Stimulated activated naive CD8-positive, alpha-beta T cell treated with anti-CD3 and anti-CD28 coated beads, Interleukin-15, Interleukin-2, amounts not matched to agents 100 ng/mL and 50 ng/mL, for 24 hours (primary cell): ENCODE measurements around the gene FNBP1.

ENCODE experiments used
- H3K27ac Mint-ChIP-seq: one replicate; pipeline ENCODE4 v1.8.0; 2021; ENCODE audit warnings: mild to moderate bottlenecking, mixed read lengths
- H3K27me3 Mint-ChIP-seq: one replicate; pipeline ENCODE4 v1.8.0; 2021; ENCODE audit warnings: mixed read lengths
- H3K36me3 Mint-ChIP-seq: one replicate; pipeline ENCODE4 v1.8.0; 2021; ENCODE audit warnings: low read depth, mixed read lengths
- H3K4me1 Mint-ChIP-seq: one replicate; pipeline ENCODE4 v1.8.0; 2021; ENCODE audit warnings: low read depth, mixed read lengths
- H3K4me3 Mint-ChIP-seq: one replicate; pipeline ENCODE4 v1.8.0; 2021; ENCODE audit warnings: mild to moderate bottlenecking, mixed read lengths
- H3K9me3 Mint-ChIP-seq: one replicate; pipeline ENCODE4 v1.8.0; 2021; ENCODE audit warnings: mixed read lengths

Gene FNBP1

GRCh38 chr9:129923589-129923988 lies 119.4 kb downstream of the FNBP1 start:
- Mint-ChIP-seq H3K4me1 (peaks cover 34% of the 10 kb centered on the region), H3K9me3 (no peaks in the 10 kb centered on the region), H3K27me3 (no peaks in the 10 kb centered on the region), H3K4me3 (no peak overlapping the region), H3K27ac (peak overlapping the region; percentile 23), H3K36me3 (peaks cover 78% of the 10 kb centered on the region)

- Mint-ChIP-seq H3K27me3 (no peaks in the 10 kb centered on the region), H3K4me1 (peaks cover 42% of the 10 kb centered on the region), H3K27ac (no peak overlapping the region), H3K4me3 (no peak overlapping the region), H3K9me3 (no peaks in the 10 kb centered on the region), H3K36me3 (peaks cover 74% of the 10 kb centered on the region)
These were observed 121.1 kb downstream of the FNBP1 start for GRCh38 chr9:129921905-129922304.

- no peaks in the 10 kb centered on the region for H3K9me3 Mint-ChIP-seq
- no peak overlapping the region for H3K4me3 Mint-ChIP-seq
- no peaks in the 10 kb centered on the region for H3K27me3 Mint-ChIP-seq
- H3K4me1 Mint-ChIP-seq, result peaks cover 42% of the 10 kb centered on the region
- H3K27ac Mint-ChIP-seq, result peak overlapping the region; percentile 70
- peaks cover 70% of the 10 kb centered on the region for H3K36me3 Mint-ChIP-seq
These were observed 123.1 kb downstream of the FNBP1 start for GRCh38 chr9:129919841-129920240.

GRCh38 chr9:129919277-129919676 lies 123.7 kb downstream of the FNBP1 start:
- Mint-ChIP-seq H3K27me3 (no peaks in the 10 kb centered on the region), H3K36me3 (peaks cover 68% of the 10 kb centered on the region), H3K27ac (no peak overlapping the region), H3K9me3 (no peaks in the 10 kb centered on the region), H3K4me1 (peaks cover 42% of the 10 kb centered on the region), H3K4me3 (no peak overlapping the region)

- Mint-ChIP-seq H3K27ac (no peak overlapping the region), H3K9me3 (no peaks in the 10 kb centered on the region), H3K27me3 (no peaks in the 10 kb centered on the region), H3K36me3 (peaks cover 62% of the 10 kb centered on the region), H3K4me3 (no peak overlapping the region), H3K4me1 (peaks cover 42% of the 10 kb centered on the region)
These were observed 124.6 kb downstream of the FNBP1 start for GRCh38 chr9:129918296-129918950.

GRCh38 chr9:129916707-129917106 lies 126.3 kb downstream of the FNBP1 start:
- Mint-ChIP-seq H3K9me3 (no peaks in the 10 kb centered on the region), H3K27ac (no peak overlapping the region), H3K4me3 (no peak overlapping the region), H3K36me3 (peaks cover 61% of the 10 kb centered on the region), H3K27me3 (no peaks in the 10 kb centered on the region), H3K4me1 (peaks cover 42% of the 10 kb centered on the region)

GRCh38 chr9:129914051-129914450 lies 128.9 kb downstream of the FNBP1 start:
- Mint-ChIP-seq H3K36me3 (peaks cover 60% of the 10 kb centered on the region), H3K27me3 (no peaks in the 10 kb centered on the region), H3K4me3 (no peak overlapping the region), H3K4me1 (peaks cover 41% of the 10 kb centered on the region), H3K9me3 (no peaks in the 10 kb centered on the region), H3K27ac (no peak overlapping the region)

- Mint-ChIP-seq H3K27ac (peak overlapping the region; percentile 83), H3K27me3 (no peaks in the 10 kb centered on the region), H3K4me3 (no peak overlapping the region), H3K9me3 (no peaks in the 10 kb centered on the region), H3K4me1 (peaks cover 36% of the 10 kb centered on the region), H3K36me3 (peaks cover 66% of the 10 kb centered on the region)
These were observed 132.1 kb downstream of the FNBP1 start for GRCh38 chr9:129910628-129911567.

GRCh38 chr9:129909851-129910250 lies 133.1 kb downstream of the FNBP1 start:
- Mint-ChIP-seq H3K27ac (peak overlapping the region; percentile 83), H3K27me3 (no peaks in the 10 kb centered on the region), H3K4me1 (peaks cover 36% of the 10 kb centered on the region), H3K36me3 (peaks cover 66% of the 10 kb centered on the region), H3K9me3 (no peaks in the 10 kb centered on the region), H3K4me3 (no peak overlapping the region)

- Mint-ChIP-seq H3K4me3 (no peak overlapping the region), H3K27me3 (no peaks in the 10 kb centered on the region), H3K36me3 (peaks cover 71% of the 10 kb centered on the region), H3K4me1 (peaks cover 36% of the 10 kb centered on the region), H3K9me3 (no peaks in the 10 kb centered on the region), H3K27ac (peak overlapping the region; percentile 83)
These were observed 134.1 kb downstream of the FNBP1 start for GRCh38 chr9:129908906-129909305.

GRCh38 chr9:129907201-129907600 lies 135.8 kb downstream of the FNBP1 start:
- Mint-ChIP-seq H3K36me3 (peaks cover 78% of the 10 kb centered on the region), H3K27ac (peak overlapping the region; percentile 42), H3K4me3 (no peak overlapping the region), H3K9me3 (no peaks in the 10 kb centered on the region), H3K4me1 (peaks cover 39% of the 10 kb centered on the region), H3K27me3 (no peaks in the 10 kb centered on the region)

GRCh38 chr9:129906298-129906697 lies 136.7 kb downstream of the FNBP1 start:
- Mint-ChIP-seq H3K27me3 (no peaks in the 10 kb centered on the region), H3K36me3 (peaks cover 83% of the 10 kb centered on the region), H3K4me1 (peaks cover 40% of the 10 kb centered on the region), H3K9me3 (no peaks in the 10 kb centered on the region), H3K4me3 (no peak overlapping the region), H3K27ac (no peak overlapping the region)

- Mint-ChIP-seq H3K4me1 (peaks cover 40% of the 10 kb centered on the region), H3K27ac (peak overlapping the region; percentile 69), H3K36me3 (peaks cover 85% of the 10 kb centered on the region), H3K27me3 (no peaks in the 10 kb centered on the region), H3K9me3 (no peaks in the 10 kb centered on the region), H3K4me3 (no peak overlapping the region)
These were observed 138.3 kb downstream of the FNBP1 start for GRCh38 chr9:129904734-129905133.

- peaks cover 51% of the 10 kb centered on the region for H3K4me1 Mint-ChIP-seq
- H3K27ac Mint-ChIP-seq, result peak overlapping the region; percentile 84
- H3K36me3 Mint-ChIP-seq, result peaks cover 90% of the 10 kb centered on the region
- H3K27me3 Mint-ChIP-seq, result no peaks in the 10 kb centered on the region
- H3K9me3 Mint-ChIP-seq, result no peaks in the 10 kb centered on the region
- no peak overlapping the region for H3K4me3 Mint-ChIP-seq
These were observed 140.3 kb downstream of the FNBP1 start for GRCh38 chr9:129902740-129903134.

GRCh38 chr9:129901993-129902739 lies 140.8 kb downstream of the FNBP1 start:
- no peaks in the 10 kb centered on the region for H3K9me3 Mint-ChIP-seq
- peaks cover 89% of the 10 kb centered on the region for H3K36me3 Mint-ChIP-seq
- peaks cover 53% of the 10 kb centered on the region for H3K4me1 Mint-ChIP-seq
- H3K27ac Mint-ChIP-seq, result peak overlapping the region; percentile 84
- no peaks in the 10 kb centered on the region for H3K27me3 Mint-ChIP-seq
- H3K4me3 Mint-ChIP-seq, result no peak overlapping the region
